Activated CD8-positive, alpha-beta memory T cell treated with anti-CD3 and anti-CD28 coated beads, Interleukin-2, amount 50 U/mL, for 4 hours (primary cell): ENCODE measurements around the gene ERGIC1.
A peak's percentile ranks its signal among the peaks of the same experiment; 100 is the strongest.

Experiments
- DNase-seq: peaks from one replicate; pipeline ENCODE4 v3.0.0-alpha.2; 2020

Gene ERGIC1

GRCh38 chr5:172903790-172904189, 69.7 kb downstream of the ERGIC1 start:
- no peak for DNase-seq

- DNase-seq = no peak
Observed at GRCh38 chr5:172904312-172904642, 70.2 kb downstream of the ERGIC1 start.

DNA sequence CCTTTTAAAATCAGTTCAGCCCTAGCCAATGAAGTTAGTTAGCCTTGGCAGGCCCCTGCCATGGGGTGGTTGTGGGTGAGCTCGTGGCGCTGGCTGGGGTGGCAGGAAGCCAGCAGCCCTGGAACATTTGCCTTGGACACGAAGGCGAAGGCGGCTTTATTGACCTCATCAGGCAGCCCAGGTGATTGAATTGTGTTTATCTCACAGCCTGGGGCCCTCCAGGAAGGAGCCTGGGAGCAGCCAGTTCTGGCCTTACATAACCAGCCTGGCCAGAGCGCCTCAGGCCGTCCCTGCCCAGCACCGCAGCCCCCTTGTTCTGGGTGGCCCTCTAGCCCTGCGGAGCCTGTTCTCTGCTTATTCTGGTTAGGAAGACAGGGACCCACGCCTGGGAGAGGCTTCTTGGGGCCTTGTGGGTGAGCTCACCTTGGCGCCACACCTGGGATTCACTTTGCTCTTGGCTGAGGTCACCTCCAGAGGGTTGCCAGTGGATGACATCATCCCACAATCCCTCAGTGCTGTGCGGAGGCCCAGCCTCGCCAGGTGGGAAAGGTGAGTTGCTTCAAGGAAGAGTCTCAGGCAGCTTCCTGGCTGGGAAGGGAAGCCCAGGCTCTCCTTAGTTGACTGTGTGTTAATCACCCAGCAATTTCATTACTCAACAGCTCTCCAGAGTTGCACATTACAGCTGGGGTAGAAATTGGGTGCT, 70.7 kb downstream of the ERGIC1 start:
- no peak for DNase-seq

- no peak for DNase-seq
Observed at GRCh38 chr5:172905346-172906140, 71.5 kb downstream of the ERGIC1 start.

- DNase-seq = no peak
Observed at GRCh38 chr5:172906436-172906835, 72.4 kb downstream of the ERGIC1 start.

- no peak for DNase-seq
Observed at GRCh38 chr5:172906888-172907287, 72.8 kb downstream of the ERGIC1 start.

DNA sequence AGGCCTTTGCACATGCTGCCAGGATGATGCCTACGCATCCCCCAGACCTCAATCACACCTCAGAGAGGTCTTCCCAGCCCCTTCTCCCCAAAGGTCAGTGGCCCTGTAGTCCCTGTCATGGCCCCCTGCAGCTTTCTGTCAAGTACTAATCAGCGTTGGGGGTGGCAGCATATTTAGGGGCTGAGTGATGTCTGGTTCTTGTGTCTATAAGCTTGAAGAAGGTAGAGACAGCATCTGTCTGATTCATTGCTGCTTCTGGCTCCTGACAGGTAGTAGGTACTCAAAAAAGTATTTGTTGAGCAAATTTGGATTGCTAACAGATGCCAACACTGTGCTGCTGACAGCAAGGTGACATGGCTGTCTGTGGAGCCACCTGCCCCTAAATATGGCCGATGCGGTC, 73.6 kb downstream of the ERGIC1 start:
- no peak for DNase-seq

DNA sequence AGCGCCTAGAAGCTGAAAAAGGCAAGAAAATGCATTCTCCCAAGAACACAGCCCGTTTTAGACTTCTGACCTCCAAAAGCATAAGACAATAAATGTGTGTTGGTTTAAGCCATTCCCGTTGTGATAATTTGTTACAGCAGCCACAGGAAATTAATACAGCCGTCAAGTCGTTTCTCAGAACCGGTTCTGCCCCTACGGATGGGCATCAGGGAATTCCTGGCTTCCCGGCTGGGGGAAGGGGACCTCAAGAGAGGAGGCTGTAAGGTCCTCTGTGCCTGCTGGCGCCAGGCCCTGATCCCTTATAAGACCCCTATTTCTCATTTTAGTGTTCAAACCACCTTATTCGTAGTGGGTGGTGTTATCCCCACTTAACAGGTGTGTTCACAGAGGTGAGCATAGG, 74.6 kb downstream of the ERGIC1 start:
- DNase-seq = no peak

GRCh38 chr5:172909931-172910502, 76.0 kb downstream of the ERGIC1 start:
- DNase-seq = no peak

DNA sequence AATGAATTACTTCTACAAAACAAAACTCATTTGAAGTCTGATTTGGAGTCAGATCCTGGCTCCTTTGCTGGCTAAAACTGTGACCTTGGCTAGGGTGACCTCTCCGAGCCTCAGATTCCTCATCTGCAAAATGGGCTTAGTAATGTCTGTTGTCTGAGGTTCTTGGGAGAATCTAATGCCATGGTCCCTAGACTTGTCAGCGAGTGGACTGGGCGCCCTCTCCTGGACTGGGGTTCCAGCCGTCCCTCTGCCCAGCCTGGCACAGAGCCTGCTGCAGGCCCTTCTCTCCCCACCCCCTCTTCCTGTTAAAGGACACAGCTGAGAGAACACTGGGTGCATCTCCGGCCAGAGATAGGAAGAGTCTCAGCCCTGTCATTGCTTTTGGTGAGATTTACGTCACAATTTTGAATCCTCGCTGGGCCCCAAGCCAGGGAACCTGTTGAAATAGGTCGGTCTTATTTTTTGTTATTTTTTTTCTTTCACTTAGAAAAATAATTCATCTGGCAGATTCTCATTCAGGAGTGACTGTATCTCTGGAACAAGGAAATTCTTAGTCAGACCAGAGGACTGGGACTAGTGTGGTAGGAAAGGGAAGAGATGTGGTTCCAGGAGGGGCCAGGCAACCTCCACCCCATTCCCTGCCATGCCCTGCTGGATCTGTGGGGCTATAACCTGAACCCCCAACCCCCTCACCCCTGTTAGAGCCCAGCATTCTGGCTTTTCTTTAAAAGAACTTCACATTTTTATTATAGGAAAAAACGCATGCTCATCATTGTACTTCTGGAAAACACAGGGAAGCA, 77.0 kb downstream of the ERGIC1 start:
- DNase-seq = no peak

DNA sequence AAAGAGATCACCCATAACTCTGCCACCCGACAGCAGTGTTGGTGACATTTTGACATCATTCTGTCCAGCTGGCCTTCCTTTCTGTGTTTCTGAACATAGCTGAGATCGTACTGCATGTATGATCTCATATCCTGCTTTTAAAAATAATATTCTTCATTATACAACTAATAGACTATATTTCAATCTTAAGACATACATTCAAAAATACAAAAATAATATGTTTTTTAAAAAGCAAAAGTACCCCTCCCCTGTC, 77.5 kb downstream of the ERGIC1 start:
- DNase-seq = no peak

DNA sequence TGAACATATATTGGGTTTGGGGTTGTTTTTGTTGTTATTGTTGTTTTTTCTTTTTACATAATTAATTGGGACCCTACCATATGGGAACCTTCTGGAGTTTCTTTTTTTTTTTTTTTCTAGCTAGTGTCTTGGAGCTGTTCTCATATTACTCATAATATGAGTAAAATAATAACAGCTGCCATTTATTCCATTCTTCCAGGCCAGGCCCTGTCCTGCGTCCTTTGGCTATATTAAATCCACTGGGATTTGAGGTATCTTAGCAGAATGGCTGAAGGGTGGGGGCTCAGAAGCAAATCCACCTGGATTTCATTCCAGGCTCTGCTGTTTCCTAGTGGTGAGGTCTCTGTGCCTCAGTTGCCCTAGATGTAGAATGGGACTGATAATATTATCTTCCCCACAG, 77.9 kb downstream of the ERGIC1 start:
- DNase-seq = no peak

GRCh38 chr5:172913117-172913850, 79.2 kb downstream of the ERGIC1 start:
- DNase-seq = no peak

DNA sequence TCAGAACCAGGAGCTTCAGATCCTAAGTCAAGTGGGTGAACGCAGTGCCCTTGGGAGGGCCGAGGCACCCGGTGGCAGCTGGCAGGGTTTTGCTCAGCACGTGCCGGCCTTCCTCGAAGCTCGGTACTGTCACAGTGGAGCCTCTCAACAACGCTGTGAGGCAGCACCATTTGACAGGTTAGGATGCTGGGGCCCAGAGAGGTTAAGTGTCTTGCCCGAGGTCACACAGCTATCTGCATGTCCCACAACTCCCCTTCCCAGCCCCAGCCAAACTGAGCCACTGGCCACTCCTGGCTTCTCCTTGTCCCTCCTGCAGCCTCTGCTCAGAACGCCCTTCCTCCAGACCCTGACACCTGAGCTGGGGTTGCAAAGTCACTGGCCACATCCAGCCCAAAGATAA, 81.5 kb downstream of the ERGIC1 start:
- DNase-seq = no peak

DNA sequence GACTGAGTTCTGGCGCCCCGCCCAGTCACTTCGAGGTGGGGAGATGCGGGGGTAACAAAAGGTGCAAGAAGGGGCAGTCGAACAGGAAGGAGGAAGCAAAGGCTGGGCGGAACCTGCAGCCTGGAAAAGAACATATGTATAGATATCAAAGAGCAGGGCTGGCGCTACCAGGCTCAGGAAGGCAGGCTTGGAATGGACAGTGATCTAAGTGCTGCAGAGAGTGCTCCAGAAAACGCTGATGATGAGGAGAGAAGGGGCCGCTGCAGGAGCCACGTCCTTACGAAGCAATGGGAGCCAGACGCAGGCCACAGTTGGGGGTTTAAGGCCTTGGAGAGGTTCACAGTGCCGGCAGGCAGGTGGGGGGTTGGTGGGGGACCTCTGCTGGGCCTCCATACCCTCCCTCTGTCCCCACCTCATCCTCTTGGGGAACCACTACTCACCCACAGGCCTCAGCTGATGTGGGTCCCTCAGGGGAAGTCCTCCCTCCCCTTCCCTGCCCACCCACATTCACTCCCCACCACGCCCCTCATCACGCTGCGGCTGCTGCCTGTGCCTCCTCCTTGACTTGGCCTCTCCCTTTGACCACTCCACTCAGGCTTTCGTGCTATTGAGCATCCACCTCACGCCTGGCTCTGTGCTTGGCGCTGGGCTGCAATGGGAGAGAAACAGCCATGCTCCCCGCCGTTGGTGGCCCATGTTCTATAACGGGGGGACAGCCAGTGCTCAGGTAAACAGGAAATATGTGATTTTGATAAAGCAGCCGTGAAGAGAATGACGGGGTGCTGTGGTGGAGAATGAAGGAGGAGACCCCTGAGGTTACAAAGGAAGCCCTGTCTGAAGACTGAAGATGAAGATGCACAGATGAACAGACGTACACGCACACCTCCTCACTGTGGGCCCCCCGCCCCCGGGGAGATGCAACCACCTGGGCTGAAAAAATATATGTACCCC, 84.6 kb downstream of the ERGIC1 start:
- peak; percentile 44 for DNase-seq

DNA sequence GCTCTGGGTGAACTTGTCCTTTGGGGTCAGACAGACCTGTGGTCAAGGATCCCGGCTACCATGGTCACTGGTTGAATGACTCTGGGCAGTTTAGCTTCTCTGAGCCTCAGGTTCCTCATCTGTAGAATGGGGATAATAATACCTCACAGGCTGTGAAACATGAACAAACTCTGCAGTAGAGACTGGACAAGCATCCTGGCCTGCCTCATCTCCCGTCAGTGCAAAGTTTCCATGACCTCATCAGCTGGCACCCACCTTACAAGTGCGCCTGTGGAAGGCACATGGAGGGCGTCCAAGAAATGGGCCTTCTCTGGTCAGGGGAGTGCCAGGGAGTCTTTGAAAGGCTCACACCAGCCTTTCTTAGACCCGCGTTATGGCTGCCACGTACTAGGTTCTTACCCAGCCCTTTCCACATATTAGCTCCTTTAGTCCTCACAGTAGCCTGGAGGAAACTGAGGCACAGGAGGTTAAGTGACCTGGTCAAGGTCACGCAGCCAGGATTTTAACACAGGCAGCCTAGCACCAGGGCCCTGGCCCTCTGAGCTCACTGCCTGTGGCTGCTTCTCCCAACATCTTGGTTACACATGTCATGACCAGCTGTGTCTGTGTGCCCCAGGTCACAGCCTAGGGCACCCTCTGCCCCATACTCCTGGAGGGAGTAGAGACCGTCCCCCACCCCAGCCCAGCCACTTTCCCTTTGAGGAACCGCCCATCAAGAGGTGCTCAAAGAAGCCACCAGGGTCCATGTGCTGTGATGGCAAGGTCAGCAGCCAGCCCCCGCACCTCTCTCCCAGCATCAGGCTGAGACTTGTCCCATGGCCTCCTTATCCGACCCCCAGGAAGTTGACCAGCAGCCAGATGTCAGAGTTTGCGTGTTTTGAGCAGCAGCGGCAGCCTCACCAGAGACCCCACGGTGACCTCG, 85.7 kb downstream of the ERGIC1 start:
- no peak for DNase-seq

GRCh38 chr5:172920447-172920849, 86.4 kb downstream of the ERGIC1 start:
- DNase-seq = no peak

DNA sequence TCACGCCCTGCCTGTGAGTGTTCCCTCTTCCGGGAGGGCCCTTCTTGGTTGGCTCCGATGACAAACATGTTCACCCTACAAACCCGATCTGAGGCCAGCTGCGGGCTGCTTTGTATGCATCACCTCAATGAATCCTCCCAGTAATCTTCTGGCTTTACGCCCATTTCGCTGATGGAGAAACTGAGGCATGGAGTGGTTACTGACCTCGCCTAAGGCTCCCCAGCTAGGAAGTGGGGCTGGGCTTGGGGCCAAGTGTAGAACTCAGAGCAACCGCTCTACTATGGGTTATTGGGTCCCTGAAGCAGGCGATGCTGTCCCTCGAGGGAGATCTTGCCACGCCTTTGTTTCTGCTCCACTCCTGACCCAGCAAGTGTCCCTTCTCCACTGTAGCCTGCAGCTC, 86.9 kb downstream of the ERGIC1 start:
- DNase-seq = no peak

DNA sequence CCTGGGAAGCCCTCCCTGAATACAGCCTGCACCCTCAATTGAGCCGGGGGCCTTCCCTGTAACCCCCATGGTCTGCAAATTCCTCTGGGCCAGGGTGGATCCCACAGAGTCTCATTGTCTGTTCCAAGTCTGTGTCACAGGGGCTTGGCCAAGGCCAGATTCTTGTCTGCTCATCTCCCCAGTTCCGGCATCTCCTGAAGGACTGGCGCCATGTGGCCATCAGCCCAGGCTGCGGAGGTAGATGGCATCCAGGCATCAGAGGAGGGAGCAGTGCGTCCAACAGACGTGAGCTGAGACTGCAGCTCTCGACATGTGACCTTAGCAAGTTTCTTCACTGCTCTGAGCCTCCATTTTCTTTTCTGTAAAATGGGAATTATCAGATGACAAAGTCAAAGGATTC, 87.9 kb downstream of the ERGIC1 start:
- DNase-seq = no peak

DNA sequence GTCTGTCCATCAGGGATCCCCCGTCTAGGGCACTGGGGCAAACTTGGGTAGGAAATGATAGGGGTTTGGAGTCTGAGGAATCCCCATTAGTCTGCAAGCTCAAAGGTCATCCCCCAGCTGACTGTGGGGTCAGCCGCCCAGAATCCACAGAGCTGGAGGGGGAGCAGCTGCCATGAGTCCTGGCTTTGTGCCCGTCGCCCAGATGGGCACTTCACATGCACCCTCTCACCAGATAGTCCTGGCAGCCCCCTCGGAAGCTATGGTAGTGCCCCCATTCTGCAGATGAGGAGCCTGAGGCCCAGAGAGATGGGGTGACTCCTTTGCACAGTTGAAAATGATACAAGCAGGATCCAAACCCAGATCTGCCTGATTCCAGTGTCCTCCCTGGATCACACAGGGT, 89.5 kb downstream of the ERGIC1 start:
- no peak for DNase-seq
